CD4-positive, alpha-beta T cell (primary cell): Measurements from ENCODE around the gene TMA7. TPM values are rescaled to one million over a fixed set of nuclear protein-coding genes. Genes with fewer than 3 reads are reported as not detected.
"Not testable (repeated sequence)": the region's sequence is repeated elsewhere in the genome, so short reads cannot be mapped to it uniquely, and the experiment has no call there.

Source experiments
- ATAC-seq: fragments of 200-7000 bp; cut with Tn5 transposase; one replicate; pipeline ENCODE4 v1.10.0; 2022; ENCODE audit warnings: mild to moderate bottlenecking; ENCODE audit not compliant: poor library complexity
- CTCF ChIA-PET: fragments of 350-600 bp; sonication (Branson Sonifier 250); formaldehyde crosslinking; loops from one replicate; lab custom pipeline; 2021; ENCODE audit warnings: antibody characterized with exemption, inconsistent platforms; lab: Charles Lee
- POLR2A ChIA-PET: fragments of 350-600 bp; sonication (Branson Sonifier 250); formaldehyde crosslinking; loops from one replicate; lab custom pipeline; 2021; ENCODE audit warnings: antibody characterized with exemption, inconsistent platforms; lab: Charles Lee
- DNase-seq, 14 experiments: peaks; one replicate each; pipeline ENCODE4 v3.0.0-alpha.2; 2013 to 2020; ENCODE audit warnings: mixed read lengths in 2 of 14
- H3K27ac ChIP-seq, 2 donors: one replicate each; pipeline versions ENCODE4 v1.5.1 to v1.7.0; 2013; ENCODE audit warnings: low read length in 2 of 2, low read depth in 1 of 2, mild to moderate bottlenecking in 1 of 2
- H3K27me3 ChIP-seq, 2 experiments: 1 replicate in 1 of 2; 2 replicates in 1 of 2; pipeline versions ENCODE4 v1.6.1 to v1.7.0; 2013; ENCODE audit warnings: low read length in 2 of 2, control low read depth in 1 of 2, mild to moderate bottlenecking in 1 of 2, moderate library complexity in 1 of 2; ENCODE audit not compliant: insufficient read depth in 2 of 2, control insufficient read depth in 1 of 2
- H3K36me3 ChIP-seq: one replicate; pipeline ENCODE4 v1.6.1; 2013; ENCODE audit warnings: low read length, control low read depth; ENCODE audit not compliant: insufficient read depth
- H3K4me1 ChIP-seq: one replicate; pipeline ENCODE4 v1.6.1; 2013; ENCODE audit warnings: low read length, control low read depth; ENCODE audit not compliant: insufficient read depth
- H3K4me3 ChIP-seq: one replicate; pipeline ENCODE4 v1.5.1; 2013; ENCODE audit warnings: mild to moderate bottlenecking, low read length, moderate library complexity
- H3K9me3 ChIP-seq, 2 experiments: 1 replicate in 1 of 2; 2 replicates in 1 of 2; pipeline versions ENCODE4 v1.6.1 to v1.7.0; 2013; ENCODE audit warnings: low read length in 2 of 2, mild to moderate bottlenecking in 2 of 2, control low read depth in 1 of 2, moderate library complexity in 1 of 2; ENCODE audit not compliant: control insufficient read depth in 1 of 2, insufficient read depth in 1 of 2
- H3K27ac Mint-ChIP-seq: one replicate; pipeline ENCODE4 v1.8.0; 2020; ENCODE audit warnings: mixed read lengths
- H3K27me3 Mint-ChIP-seq: one replicate; pipeline ENCODE4 v1.8.0; 2021; ENCODE audit warnings: mixed read lengths
- H3K36me3 Mint-ChIP-seq: one replicate; pipeline ENCODE4 v1.8.0; 2021; ENCODE audit warnings: low read depth, mixed read lengths
- H3K4me1 Mint-ChIP-seq: one replicate; pipeline ENCODE4 v1.8.0; 2021; ENCODE audit warnings: low read depth, mixed read lengths
- H3K4me3 Mint-ChIP-seq: one replicate; pipeline ENCODE4 v1.8.0; 2020; ENCODE audit warnings: mild to moderate bottlenecking, mixed read lengths
- H3K9me3 Mint-ChIP-seq: one replicate; pipeline ENCODE4 v1.8.0; 2020; ENCODE audit warnings: mixed read lengths
- CTCF ChIP-seq: fragments of 200-600 bp; IDR thresholded peaks from one replicate; pipeline ENCODE4 v1.8.0; 2022; ENCODE audit warnings: antibody characterized with exemption, mild to moderate bottlenecking
- intact Hi-C, 2 experiments: fragments of 100-400 bp; cut with DNase I in 1 of 2; cut with micrococcal nuclease in 1 of 2; formaldehyde crosslinking; loops; one replicate each; pipeline versions ENCODE4 v1.15.1 to v1.9.0; 2023 to 2025; cut with DNase I, micrococcal nuclease
- total RNA-seq, 174 experiments: library from RNA in 2 of 174; stranded (reverse) in 2 of 174; gene quantifications; one replicate each; pipeline ENCODE4 v1.2.3 and lab custom pipeline; 2021 to 2026

Gene TMA7
- total RNA-seq, 2 experiments from 2014 or later = 289 to 297 TPM

- POLR2A ChIA-PET = interaction anchor here (0.6 to 3.1 kb wide), 8 partner anchors 35 to 158 kb away, joined by 3 to 37 read pairs (median 5); partner anchors contain the start of genes CCDC51, PFKFB4 and TMA7
- H3K27ac ChIP-seq = no peak overlapping the region
- no peaks in the 10 kb centered on the region for H3K36me3 ChIP-seq
- H3K4me3 Mint-ChIP-seq = no peak overlapping the region
- H3K4me1 ChIP-seq = no peaks in the 10 kb centered on the region
- no peaks in the 10 kb centered on the region for H3K9me3 ChIP-seq
- no peak overlapping the region for H3K4me3 ChIP-seq
- H3K9me3 Mint-ChIP-seq = no peaks in the 10 kb centered on the region
- H3K27me3 Mint-ChIP-seq = peaks cover 1% of the 10 kb centered on the region
- H3K4me1 Mint-ChIP-seq = no peaks in the 10 kb centered on the region
- DNase-seq (peak; percentile 45 to 88 (median 56)), ATAC-seq (peak; percentile 82)
- no peak overlapping the region for H3K27ac Mint-ChIP-seq
- intact Hi-C loops = loop anchor here (1.0 to 2.0 kb wide), 9 partner anchors 35 to 285 kb away; partner anchors contain the start of gene UQCRC1 (in 2 of the 2)
- H3K27me3 ChIP-seq = no peaks in the 10 kb centered on the region
- peak; percentile 93 for TF ChIP-seq CTCF
- CTCF ChIA-PET = interaction anchor here (0.6 to 5.1 kb wide), 20 partner anchors 15 to 621 kb away, joined by 3 to 118 read pairs (median 4); partner anchors contain the start of genes ATRIP, CCDC51, NDUFAF3 and PFKFB4
- H3K36me3 Mint-ChIP-seq = no peaks in the 10 kb centered on the region
Measured at GRCh38 chr3:48400824-48401433, 39.1 kb upstream of the TMA7 start.

DNA sequence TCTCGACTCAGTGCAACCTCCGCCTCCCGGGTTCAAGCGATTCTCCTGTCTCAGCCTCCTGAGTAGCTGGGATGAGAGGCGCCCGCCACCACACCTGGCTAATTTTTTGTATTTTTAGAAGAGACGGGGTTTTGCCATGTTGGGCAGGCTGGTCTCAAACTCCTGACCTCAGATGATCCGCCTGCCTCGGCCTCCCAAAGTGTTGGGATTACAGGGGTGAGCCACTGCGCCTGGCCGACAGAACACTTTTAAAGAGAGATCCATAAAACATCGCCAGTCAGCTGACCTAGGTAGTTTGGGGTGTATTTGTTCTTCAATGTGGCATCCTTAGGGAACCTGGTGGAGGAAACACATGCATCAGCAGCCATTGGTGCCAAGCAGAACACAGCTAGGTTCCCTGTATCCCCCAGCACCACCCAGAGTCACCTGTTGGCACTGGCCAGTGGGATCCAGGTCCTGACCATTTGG lies 38.6 kb upstream of the TMA7 start:
- not testable (repeated sequence) for H3K9me3 Mint-ChIP-seq, H3K4me3 Mint-ChIP-seq, ATAC-seq, H3K4me1 Mint-ChIP-seq, H3K27ac ChIP-seq, H3K36me3 ChIP-seq, H3K27ac Mint-ChIP-seq, H3K27me3 Mint-ChIP-seq, H3K4me1 ChIP-seq, H3K4me3 ChIP-seq, H3K36me3 Mint-ChIP-seq, H3K27me3 ChIP-seq, H3K9me3 ChIP-seq
- CTCF ChIA-PET = interaction anchor here (0.6 to 5.1 kb wide), 19 partner anchors 14 to 621 kb away, joined by 3 to 118 read pairs (median 4); partner anchors contain the start of genes ATRIP, CCDC51, NDUFAF3 and PFKFB4
- POLR2A ChIA-PET = interaction anchor here (0.6 to 3.1 kb wide), 7 partner anchors 34 to 155 kb away, joined by 3 to 37 read pairs (median 5); partner anchors contain the start of genes CCDC51, PFKFB4 and TMA7
- DNase-seq = peak in 1 of 14 experiments; percentile 6
- intact Hi-C loops = loop anchor here (1.0 to 2.0 kb wide), 9 partner anchors 35 to 285 kb away; partner anchors contain the start of gene UQCRC1 (in 2 of the 2)

DNA sequence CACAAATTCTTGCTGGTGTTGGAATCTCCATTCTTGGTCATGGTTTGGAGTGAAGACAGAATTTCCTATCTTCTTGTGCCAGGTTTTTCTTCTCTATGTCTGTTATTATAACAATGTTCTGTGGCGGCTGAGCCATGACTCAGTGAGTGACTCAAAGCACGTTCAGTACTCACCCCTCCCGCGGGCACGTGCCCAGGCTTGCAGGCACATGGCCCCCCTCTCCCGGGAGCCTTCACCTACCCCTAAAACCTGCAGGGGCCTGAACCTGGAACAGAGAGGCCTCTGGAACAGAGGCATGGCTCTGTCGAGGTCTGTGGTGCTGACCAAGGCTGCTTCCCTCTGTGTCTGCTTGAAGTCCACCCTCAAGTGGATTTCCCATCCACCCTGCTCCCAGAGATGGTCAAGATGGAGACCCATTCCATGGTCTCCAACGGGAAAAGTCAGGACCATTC lies 37.8 kb upstream of the TMA7 start:
- Mint-ChIP-seq H3K9me3 (no peaks in the 10 kb centered on the region), H3K27me3 (no peaks in the 10 kb centered on the region), H3K27ac (no peak overlapping the region), H3K4me3 (no peak overlapping the region), H3K4me1 (no peaks in the 10 kb centered on the region), H3K36me3 (no peaks in the 10 kb centered on the region)
- no peak overlapping the region for H3K27ac ChIP-seq
- CTCF ChIA-PET = interaction anchor here (5.1 kb wide), 1 partner anchor 34 kb away, joined by 118 read pairs; no protein-coding TSS in a partner anchor
- no peak for ATAC-seq
- peak in 1 of 14 experiments; percentile 5 for DNase-seq
- H3K4me3 ChIP-seq = no peak overlapping the region
- no peaks in the 10 kb centered on the region for H3K9me3 ChIP-seq
- H3K36me3 ChIP-seq = no peaks in the 10 kb centered on the region
- intact Hi-C loops = no loop called here
- H3K27me3 ChIP-seq = no peaks in the 10 kb centered on the region
- no peaks in the 10 kb centered on the region for H3K4me1 ChIP-seq
- TF ChIP-seq CTCF = no peak
- POLR2A ChIA-PET = interaction anchor here (3.1 kb wide), 1 partner anchor 34 kb away, joined by 37 read pairs; no protein-coding TSS in a partner anchor
